ENCODE data around the gene KMT2B.
"Not testable (repeated sequence)": the region's sequence is repeated elsewhere in the genome, so short reads cannot be mapped to it uniquely, and the experiment has no call there.

The KMT2B gene

GRCh38 chr19:35712567-35713505 lies 5.0 kb upstream of the KMT2B start:
- no peak for DNase-seq (ENCODE audit: low spot score)

- DNase-seq (ENCODE audit: low spot score), result no peak
Measured at GRCh38 chr19:35713506-35713850, 4.3 kb upstream of the KMT2B start.

GRCh38 chr19:35713904-35714495 lies 3.8 kb upstream of the KMT2B start:
- DNase-seq (ENCODE audit: low spot score), result no peak

DNA sequence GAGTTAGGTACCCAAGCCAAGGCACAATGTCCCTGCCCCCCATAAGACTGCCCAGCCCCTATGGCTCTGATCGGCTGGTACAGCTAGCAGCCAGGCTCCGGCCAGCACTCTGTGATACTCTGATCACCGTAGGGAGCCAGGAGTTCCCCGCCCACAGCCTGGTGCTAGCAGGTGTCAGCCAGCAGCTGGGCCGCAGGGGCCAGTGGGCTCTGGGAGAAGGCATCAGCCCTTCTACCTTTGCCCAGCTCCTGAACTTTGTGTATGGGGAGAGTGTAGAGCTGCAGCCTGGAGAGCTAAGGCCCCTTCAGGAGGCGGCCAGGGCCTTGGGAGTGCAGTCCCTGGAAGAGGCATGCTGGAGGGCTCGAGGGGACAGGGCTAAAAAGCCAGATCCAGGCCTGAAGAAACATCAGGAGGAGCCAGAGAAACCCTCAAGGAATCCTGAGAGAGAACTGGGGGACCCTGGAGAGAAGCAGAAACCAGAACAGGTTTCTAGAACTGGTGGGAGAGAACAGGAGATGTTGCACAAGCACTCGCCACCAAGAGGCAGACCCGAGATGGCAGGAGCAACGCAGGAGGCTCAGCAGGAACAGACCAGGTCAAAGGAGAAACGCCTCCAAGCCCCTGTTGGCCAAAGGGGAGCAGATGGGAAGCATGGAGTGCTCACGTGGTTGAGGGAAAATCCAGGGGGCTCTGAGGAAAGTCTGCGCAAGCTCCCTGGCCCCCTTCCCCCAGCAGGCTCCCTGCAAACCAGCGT lies 3.0 kb upstream of the KMT2B start:
- peak; percentile 35 for DNase-seq (ENCODE audit: low spot score)

GRCh38 chr19:35715355-35715809 lies 2.4 kb upstream of the KMT2B start:
- DNase-seq (ENCODE audit: low spot score), result no peak

DNA sequence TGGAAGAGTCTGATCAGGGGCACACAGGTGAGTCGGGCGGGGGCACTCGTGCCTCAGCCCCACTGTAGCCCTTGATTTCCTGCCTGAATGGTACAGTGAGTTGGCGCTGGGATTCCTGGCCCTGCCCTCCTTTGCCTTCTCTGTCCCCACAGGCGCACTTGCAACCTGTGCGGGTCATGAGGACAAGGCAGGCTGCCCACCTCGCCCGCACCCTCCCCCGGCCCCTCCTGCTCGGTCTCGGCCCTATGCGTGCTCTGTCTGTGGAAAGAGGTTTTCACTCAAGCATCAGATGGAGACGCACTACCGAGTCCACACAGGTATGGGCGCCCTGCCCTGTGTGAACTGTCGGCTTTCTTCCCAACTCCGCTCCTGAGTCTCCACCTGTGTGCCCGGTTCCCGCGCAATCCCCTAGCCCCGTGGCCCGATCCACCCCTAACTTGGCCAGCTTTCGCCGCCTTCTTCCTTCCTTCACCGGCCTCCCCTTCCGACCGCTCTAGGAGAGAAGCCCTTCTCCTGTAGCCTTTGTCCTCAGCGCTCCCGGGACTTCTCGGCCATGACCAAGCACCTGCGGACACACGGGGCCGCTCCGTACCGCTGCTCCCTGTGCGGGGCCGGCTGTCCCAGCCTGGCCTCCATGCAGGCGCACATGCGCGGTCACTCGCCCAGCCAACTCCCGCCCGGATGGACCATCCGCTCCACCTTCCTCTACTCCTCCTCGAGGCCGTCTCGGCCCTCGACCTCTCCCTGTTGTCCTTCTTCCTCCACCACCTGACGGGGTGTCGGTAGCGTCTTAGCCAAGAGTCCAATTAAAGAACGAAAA lies 1.6 kb upstream of the KMT2B start:
- no peak for DNase-seq (ENCODE audit: low spot score)

DNA sequence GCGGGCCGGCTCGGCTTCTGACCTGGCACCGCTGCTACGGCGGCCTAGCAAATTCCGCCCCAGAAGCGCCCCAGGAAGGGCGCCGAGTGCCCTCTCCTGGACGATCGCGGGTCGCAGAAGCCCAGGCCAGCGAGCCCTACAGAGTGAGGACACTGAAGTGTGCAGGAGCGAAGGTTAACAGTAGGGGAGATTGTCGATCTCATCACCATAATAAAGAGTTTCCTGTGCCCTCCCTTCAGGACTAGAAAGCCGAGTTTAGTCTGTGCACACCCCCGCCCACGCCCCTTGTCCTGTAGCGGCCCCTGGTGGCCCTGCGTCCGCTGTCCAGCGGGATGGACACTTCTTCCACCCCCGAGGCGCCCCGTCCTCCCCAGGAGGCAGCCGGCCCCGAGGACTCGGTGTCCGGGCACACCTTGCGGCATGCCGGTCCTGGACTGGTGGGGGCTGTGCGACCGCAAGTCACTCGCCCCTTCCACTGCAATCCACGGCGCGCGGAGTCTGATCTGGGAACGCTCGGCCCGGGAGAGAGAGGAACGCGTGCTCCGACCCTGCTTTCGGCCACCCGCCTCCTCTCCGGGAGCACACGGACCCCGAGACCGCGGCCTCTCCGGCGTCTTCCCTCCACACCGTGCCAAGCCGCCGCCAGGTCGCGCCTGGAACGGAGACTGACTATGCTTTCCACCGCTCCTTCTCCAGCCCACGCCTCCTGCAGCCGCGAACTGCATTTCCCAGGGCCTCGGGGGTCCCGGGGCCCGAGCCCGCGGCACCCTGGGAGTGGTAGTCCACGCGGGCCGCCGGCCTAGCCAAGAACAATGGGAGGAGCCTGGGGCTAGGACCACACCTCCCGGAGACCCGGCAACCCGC lies 770 bp upstream of the KMT2B start:
- DNase-seq (ENCODE audit: low spot score), result peak; percentile 97

DNA sequence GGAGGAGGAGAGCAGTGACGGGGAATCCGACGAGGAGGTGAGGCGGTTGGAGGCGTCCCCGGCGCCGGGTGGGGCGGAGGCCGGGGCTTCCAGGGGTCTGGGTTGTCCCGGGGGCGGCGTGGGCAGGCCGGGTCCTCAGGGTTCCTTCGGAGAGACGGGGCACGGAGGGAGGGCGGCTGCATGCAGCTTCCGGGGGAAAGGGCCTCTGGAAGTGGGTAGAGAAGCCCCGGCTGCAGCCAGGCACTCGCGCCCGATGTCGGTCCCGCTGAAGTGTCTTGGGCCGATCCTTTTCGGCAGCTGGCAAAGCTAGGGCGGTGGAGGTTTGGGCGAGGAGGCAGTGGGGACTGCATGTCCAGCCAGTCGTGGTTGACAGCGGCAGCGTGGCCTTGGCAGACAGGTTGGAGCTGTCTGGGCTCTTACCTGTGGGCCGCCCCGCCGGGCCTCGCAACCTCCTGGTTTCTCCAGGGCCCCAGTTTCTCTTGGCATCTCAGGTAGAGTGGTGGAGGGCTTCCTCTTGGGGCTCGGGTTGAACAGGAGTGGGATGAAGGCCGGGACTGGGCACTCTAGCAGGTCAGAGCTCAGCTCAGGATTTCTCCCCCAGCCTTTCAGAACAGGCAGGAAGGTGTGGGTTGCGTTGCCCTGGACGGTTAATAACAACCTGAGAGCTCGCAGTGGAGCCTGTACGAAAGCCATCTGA lies 690 bp downstream of the KMT2B start:
- peak; percentile 51 for DNase-seq (ENCODE audit: low spot score)

GRCh38 chr19:35719402-35720162 lies 1.8 kb downstream of the KMT2B start:
- no peak for DNase-seq (ENCODE audit: low spot score)

GRCh38 chr19:35720163-35720524 lies 2.3 kb downstream of the KMT2B start:
- no peak for DNase-seq (ENCODE audit: low spot score)

DNA sequence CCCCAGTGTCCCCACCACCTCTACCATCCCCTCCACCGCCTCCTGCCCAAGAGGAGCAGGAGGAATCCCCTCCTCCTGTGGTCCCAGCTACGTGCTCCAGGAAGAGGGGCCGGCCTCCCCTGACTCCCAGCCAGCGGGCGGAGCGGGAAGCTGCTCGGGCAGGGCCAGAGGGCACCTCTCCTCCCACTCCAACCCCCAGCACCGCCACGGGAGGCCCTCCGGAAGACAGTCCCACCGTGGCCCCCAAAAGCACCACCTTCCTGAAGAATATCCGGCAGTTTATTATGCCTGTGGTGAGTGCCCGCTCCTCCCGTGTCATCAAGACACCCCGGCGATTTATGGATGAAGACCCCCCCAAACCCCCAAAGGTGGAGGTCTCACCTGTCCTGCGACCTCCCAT lies 2.8 kb downstream of the KMT2B start:
- no peak for DNase-seq (ENCODE audit: low spot score)

DNA sequence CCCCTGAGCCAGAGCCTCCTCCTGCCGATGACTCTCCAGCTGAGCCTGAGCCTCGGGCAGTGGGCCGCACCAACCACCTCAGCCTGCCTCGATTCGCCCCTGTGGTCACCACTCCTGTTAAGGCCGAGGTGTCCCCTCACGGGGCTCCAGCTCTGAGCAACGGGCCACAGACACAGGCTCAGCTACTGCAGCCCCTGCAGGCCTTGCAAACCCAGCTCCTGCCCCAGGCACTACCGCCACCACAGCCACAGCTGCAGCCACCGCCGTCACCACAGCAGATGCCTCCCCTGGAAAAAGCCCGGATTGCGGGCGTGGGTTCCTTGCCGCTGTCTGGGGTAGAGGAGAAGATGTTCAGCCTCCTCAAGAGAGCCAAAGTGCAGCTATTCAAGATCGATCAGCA lies 3.6 kb downstream of the KMT2B start:
- DNase-seq (ENCODE audit: low spot score), result no peak

- DNase-seq (ENCODE audit: low spot score), result no peak
Measured at GRCh38 chr19:35722461-35722860, 4.7 kb downstream of the KMT2B start.

DNA sequence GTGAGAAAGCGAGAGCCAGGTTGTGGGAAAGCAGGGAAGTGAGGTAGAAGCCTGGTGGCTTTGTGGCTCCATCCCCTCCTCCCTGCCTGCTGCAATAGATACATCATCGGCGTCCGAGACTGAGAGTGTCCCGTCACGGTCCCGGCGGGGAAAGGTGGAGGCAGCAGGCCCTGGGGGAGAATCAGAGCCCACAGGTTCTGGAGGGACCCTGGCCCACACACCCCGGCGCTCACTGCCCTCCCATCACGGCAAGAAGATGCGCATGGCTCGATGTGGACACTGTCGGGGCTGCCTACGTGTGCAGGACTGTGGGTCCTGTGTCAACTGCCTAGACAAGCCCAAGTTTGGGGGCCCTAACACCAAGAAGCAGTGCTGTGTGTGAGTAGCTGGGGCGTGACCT lies 5.1 kb downstream of the KMT2B start:
- no peak for DNase-seq (ENCODE audit: low spot score)

DNA sequence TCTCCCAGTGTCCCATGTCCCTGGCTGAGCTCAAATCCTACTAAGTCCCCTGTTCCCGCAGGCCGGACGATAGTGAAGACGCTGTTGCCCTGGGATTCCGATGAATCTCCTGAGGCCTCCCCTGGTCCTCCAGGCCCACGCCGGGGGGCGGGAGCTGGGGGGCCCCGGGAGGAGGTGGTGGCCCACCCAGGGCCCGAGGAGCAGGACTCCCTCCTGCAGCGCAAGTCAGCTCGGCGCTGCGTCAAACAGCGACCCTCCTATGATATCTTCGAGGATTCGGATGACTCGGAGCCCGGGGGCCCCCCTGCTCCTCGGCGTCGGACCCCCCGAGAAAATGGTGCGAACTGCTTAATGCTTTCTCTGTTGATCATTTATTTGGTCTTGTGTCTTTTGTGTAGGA lies 5.9 kb downstream of the KMT2B start:
- DNase-seq (ENCODE audit: low spot score), result no peak

DNA sequence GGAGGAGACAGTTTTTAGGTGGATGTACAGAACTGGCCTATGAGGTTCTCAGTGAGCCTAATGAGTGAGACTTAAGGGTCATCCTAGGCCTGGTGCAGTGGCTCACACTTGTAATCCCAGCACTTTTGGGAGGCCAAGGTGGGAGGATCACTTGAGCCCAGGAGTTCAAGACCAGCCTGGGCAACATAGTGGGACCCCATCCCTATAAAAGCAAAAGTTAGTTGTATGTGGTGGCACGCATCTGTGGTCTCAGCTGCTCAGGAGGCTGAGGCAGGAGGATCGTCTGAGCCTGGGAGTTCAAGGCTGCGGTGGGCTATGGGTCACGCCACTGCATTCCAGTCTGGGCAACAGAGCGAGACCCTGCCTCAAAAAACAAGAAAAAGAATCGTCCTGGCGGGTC lies 6.3 kb downstream of the KMT2B start:
- DNase-seq (ENCODE audit: low spot score), result not testable (repeated sequence)

- no peak for DNase-seq (ENCODE audit: low spot score)
Measured at GRCh38 chr19:35724560-35724959, 6.8 kb downstream of the KMT2B start.

DNA sequence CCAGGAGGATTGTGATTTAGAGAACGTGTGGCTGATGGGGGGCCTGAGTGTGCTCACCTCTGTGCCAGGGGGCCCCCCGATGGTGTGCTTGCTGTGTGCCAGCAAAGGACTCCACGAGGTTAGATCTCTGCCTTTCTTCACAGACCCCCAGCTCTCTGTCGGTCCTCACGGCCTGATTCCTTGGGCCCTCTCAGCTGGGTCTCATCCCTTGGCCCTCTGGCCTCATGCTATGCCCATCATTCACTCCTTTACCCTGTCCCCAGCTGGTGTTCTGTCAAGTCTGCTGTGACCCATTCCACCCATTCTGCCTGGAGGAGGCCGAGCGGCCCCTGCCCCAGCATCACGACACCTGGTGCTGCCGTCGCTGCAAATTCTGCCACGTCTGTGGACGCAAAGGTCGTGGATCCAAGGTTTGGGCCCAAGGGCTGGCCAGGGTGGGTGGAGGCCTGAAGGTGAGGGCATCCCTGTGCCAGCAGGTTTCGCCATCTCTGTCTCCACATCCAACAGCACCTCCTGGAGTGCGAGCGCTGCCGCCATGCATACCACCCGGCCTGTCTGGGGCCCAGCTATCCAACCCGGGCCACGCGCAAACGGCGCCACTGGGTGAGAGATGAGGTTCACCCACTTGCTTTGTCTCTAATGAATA lies 7.5 kb downstream of the KMT2B start:
- no peak for DNase-seq (ENCODE audit: low spot score)
